Middle frontal gyrus (tissue), 1 donor: Measurements from ENCODE around the gene FXYD7.
"Not testable (repeated sequence)": the region's sequence is repeated elsewhere in the genome, so short reads cannot be mapped to it uniquely, and the experiment has no call there.

Source experiments
- DNase-seq: peaks from one replicate; pipeline ENCODE4 v3.0.0-alpha.2; 2015; ENCODE audit warnings: low spot score; ENCODE audit errors: extremely low spot score

The FXYD7 gene

GRCh38 chr19:35144600-35145436 lies 1.8 kb downstream of the FXYD7 start:
- DNase-seq = no peak

- no peak for DNase-seq
These were observed 3.8 kb downstream of the FXYD7 start for GRCh38 chr19:35146746-35147459.

- no peak for DNase-seq
These were observed 6.4 kb downstream of the FXYD7 start for GRCh38 chr19:35149463-35149862.

- DNase-seq = no peak
These were observed 7.4 kb downstream of the FXYD7 start for GRCh38 chr19:35150445-35150844.

- no peak for DNase-seq
These were observed 8.4 kb downstream of the FXYD7 start for GRCh38 chr19:35151273-35152065.

- DNase-seq = not testable (repeated sequence)
These were observed 10.1 kb downstream of the FXYD7 start for GRCh38 chr19:35153129-35153522.

- no peak for DNase-seq
These were observed 10.9 kb downstream of the FXYD7 start for GRCh38 chr19:35153701-35154524.

- DNase-seq = no peak
These were observed 11.7 kb downstream of the FXYD7 start, which contains the start of gene FXYD5 for GRCh38 chr19:35154525-35155406. TSS of gene FXYD5 (plus strand) at chr19:35154735. CDS start at chr19:35155551, 816 bp downstream.

GRCh38 chr19:35155441-35155840 lies 12.4 kb downstream of the FXYD7 start:
- DNase-seq = no peak

- DNase-seq = no peak
These were observed 13.1 kb downstream of the FXYD7 start for GRCh38 chr19:35155981-35156672.

GRCh38 chr19:35156673-35157014 lies 13.6 kb downstream of the FXYD7 start:
- DNase-seq = no peak

GRCh38 chr19:35157431-35157830 lies 14.4 kb downstream of the FXYD7 start:
- DNase-seq = no peak

- DNase-seq = no peak
These were observed 16.6 kb downstream of the FXYD7 start for GRCh38 chr19:35159606-35160005.

- no peak for DNase-seq
These were observed 17.8 kb downstream of the FXYD7 start for GRCh38 chr19:35160629-35161433.

GRCh38 chr19:35161434-35161743 lies 18.3 kb downstream of the FXYD7 start:
- DNase-seq = no peak

- DNase-seq = no peak
These were observed 19.6 kb downstream of the FXYD7 start for GRCh38 chr19:35162471-35163326.

GRCh38 chr19:35164418-35164817 lies 21.4 kb downstream of the FXYD7 start:
- DNase-seq = no peak
